ENCODE data around the gene RNU11.
"Not testable (repeated sequence)": the region's sequence is repeated elsewhere in the genome, so short reads cannot be mapped to it uniquely, and the experiment has no call there.

The RNU11 gene

DNA sequence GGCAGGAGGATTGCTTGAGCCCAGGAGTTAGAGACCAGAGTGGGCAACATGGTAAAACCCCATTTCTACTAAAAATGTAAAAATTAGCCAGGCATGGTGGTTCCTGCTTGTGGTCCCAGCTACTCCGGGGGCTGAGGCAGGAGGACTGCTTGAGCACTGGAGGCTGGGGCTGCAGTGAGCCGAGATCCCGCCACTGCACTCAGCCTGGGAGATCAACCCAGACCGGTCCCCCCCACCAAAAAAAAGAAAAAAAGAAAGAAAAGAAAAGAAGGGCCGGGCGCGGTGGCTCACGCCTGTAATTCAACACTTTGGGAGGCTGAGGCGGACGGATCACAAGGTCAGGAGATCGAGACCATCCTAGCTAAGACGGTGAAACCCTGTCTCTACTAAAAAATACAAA is 18.4 kb downstream of the RNU11 start:
- DNase-seq: no peak

- DNase-seq: peak; percentile 89
Observed at GRCh38 chr1:28668191-28668955, 20.0 kb downstream of the RNU11 start, which contains the start of gene GMEB1. GMEB1 (plus strand) TSS chr1:28668784; CDS start chr1:28683613, 14,829 bp downstream.

GRCh38 chr1:28668956-28669723 is 20.7 kb downstream of the RNU11 start:
- DNase-seq: peak; percentile 68

DNA sequence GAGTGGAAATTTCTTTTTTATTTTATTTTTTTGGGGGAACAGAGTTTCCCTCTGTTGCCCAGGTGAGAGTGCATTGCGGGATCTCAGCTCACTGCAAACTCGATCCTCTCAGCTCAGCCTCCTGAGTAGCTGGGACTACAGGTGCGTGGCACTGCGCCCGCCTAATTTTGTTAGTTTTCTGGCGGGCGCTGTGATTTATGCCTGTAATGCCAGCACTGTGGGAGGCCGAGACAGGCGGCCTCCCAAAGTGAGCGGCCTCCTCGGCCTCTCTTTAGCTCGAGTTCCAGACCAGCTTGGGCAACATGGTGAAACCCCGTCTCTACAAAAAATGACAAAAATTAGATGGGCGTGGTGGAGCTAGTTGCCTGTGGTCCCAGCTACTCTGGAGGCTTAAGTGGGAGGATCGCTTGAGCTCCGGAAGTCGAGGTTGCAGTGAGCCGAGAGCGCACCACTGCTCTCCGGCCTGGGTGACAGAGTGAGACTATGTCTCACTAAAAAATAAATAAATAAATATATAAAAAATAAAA is 22.9 kb downstream of the RNU11 start:
- DNase-seq: no peak

DNA sequence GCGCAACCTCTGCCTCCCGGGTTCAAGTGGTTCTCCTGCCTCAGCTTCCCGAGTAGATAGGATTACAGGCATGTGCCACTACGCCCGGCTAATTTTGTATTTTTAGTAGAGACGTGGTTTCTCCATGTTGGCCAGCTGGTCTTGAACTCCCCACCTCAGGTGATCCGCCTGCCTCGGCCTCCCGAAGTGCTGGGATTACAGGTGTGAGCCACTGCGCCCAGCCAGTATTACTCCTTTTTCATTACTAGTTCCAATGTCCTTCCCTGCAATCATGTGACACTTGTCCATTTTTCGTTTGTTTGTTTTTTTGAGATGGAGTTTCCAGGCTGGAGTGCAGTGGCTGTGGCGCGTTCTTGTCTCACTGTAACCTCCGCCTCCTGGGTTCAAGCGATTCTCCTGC is 24.6 kb downstream of the RNU11 start:
- not testable (repeated sequence) for DNase-seq

GRCh38 chr1:28675924-28676257 is 27.5 kb downstream of the RNU11 start:
- peak; percentile 76 for DNase-seq

DNA sequence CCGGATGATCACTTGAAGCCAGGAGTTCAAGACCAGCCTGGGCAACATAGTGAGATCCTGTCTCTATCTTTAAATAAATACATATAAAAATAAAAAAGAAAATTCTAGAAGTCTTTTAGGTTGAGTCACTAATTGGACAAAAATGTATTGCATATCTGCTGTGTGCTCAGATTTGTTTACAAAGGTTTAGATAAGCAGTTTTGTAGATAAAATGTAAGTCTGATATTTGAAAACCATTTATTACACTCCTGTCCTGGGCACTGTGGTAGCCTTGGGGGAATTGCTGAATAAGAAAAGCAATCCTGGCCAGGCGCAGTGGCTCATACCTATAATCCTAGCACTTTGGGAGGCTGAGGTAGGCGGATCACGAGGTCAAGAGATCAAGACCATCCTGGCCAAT is 31.8 kb downstream of the RNU11 start:
- DNase-seq: no peak

- DNase-seq: no peak
Observed at GRCh38 chr1:28682840-28683239, 34.4 kb downstream of the RNU11 start.

DNA sequence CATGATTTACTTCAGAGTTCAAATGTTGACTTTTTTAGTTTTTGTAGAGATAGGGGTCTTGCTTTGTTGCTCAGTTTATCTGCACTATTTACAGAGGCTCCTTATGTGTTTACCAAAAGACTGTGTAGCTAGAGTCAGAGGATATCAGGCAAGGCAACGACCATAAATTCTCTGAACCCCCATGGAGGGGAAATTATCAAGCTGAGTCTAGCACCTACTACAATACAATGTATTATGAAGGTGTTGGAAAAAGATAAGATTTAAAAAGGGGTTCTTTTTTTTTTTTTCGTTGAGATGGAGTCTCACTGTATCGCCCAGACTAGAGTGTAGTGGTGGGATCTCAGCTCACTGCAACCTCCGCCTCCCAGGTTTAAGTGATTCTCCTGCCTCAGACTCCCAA is 36.5 kb downstream of the RNU11 start:
- DNase-seq: no peak

DNA sequence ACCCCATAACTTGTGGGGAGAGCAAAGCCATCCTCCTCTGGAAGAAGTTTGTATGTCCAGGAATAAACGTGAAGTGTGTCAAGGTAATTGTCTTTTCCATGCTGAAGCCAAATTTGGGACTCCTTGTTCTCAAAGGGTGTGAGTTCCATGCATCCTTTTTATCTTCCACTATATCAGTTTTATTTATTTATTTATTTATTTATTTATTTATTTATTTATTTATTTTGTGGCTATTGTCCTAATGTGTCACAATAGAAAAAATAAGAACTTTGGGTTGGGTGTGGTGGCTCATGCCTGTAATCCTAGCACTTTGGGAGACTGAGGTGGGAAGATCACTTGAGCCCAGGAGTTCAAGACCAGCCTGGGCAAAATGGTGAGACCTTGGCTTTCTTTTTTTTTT is 43.2 kb downstream of the RNU11 start:
- DNase-seq: not testable (repeated sequence)
